Central memory CD8-positive, alpha-beta T cell (primary cell): ENCODE data around the gene REEP6.
"Not testable (repeated sequence)": the region's sequence is repeated elsewhere in the genome, so short reads cannot be mapped to it uniquely, and the experiment has no call there.

Experiments
- ATAC-seq: fragments of 150-1000 bp; cut with Tn5 transposase; replicated peaks from 2 replicates; pipeline ENCODE4 v1.10.0; 2022; ENCODE audit warnings: mild to moderate bottlenecking, moderate FRiP score, moderate number of reproducible peaks; ENCODE audit not compliant: poor library complexity, severe bottlenecking; ENCODE audit errors: extremely low read depth
- DNase-seq, 2 donors: peaks; one replicate each; pipeline ENCODE4 v3.0.0; 2021; ENCODE audit warnings: low spot score in 2 of 2
- H3K27ac Mint-ChIP-seq: one replicate; pipeline ENCODE4 v1.8.0; 2022; ENCODE audit warnings: low read depth, mild to moderate bottlenecking, moderate library complexity, mixed read lengths
- H3K27me3 Mint-ChIP-seq: one replicate; pipeline ENCODE4 v1.8.0; 2022; ENCODE audit warnings: mixed read lengths
- H3K36me3 Mint-ChIP-seq: one replicate; pipeline ENCODE4 v1.8.0; 2022; ENCODE audit warnings: mild to moderate bottlenecking, moderate library complexity, mixed read lengths; ENCODE audit not compliant: insufficient read depth
- H3K4me1 Mint-ChIP-seq: one replicate; pipeline ENCODE4 v1.8.0; 2022; ENCODE audit warnings: mixed read lengths
- H3K4me3 Mint-ChIP-seq: one replicate; pipeline ENCODE4 v1.8.0; 2022; ENCODE audit warnings: mild to moderate bottlenecking, moderate library complexity, mixed read lengths
- H3K9me3 Mint-ChIP-seq: one replicate; pipeline ENCODE4 v1.8.0; 2022; ENCODE audit warnings: mixed read lengths

Gene REEP6

GRCh38 chr19:1512671-1513498 lies 21.9 kb downstream of the REEP6 start, which contains the start of gene ADAMTSL5:
TSS of gene ADAMTSL5 (minus strand) at chr19:1513019. CDS start at chr19:1510943, 2,076 bp downstream.
- Mint-ChIP-seq H3K27ac (no peak within 1 kb of the TSS), H3K4me1 (peaks cover 7% of the 10 kb centered on the region), H3K9me3 (no peaks in the 10 kb centered on the region), H3K4me3 (peak within 1 kb of the TSS; percentile 60), H3K36me3 (peaks cover 1% of the 10 kb centered on the region), H3K27me3 (peaks cover 10% of the 10 kb centered on the region)
- ATAC-seq (peak; percentile 73), DNase-seq (no peak)

- no peak overlapping the region for H3K27ac Mint-ChIP-seq
- peak; percentile 40 to 45 for DNase-seq
- ATAC-seq: peak; percentile 54
- peaks cover 10% of the 10 kb centered on the region for H3K27me3 Mint-ChIP-seq
- peak overlapping the region; percentile 55 for H3K4me3 Mint-ChIP-seq
- peaks cover 1% of the 10 kb centered on the region for H3K36me3 Mint-ChIP-seq
- peaks cover 5% of the 10 kb centered on the region for H3K4me1 Mint-ChIP-seq
- no peaks in the 10 kb centered on the region for H3K9me3 Mint-ChIP-seq
Observed at GRCh38 chr19:1513499-1514294, 22.7 kb downstream of the REEP6 start.

DNA sequence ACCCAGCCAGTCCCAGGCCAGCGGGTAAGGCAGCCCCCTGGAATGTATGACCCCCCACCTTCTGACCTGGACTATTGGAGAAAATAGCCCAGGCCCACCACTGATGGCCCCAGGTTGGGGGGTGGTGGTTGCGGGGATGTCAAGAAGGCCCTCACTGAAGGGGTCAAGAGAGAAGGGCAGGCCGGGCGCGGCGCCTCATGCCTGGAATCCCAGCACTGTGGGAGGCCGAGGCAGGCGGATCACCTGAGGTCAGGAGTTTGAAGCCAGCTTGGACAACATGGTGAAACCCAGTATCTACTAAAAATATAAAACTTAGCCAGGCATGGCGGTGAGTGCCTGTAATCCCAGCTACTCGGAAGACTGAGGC lies 23.3 kb downstream of the REEP6 start:
- Mint-ChIP-seq H3K27ac (no peak overlapping the region), H3K9me3 (no peaks in the 10 kb centered on the region), H3K27me3 (peaks cover 10% of the 10 kb centered on the region), H3K4me1 (peaks cover 5% of the 10 kb centered on the region), H3K4me3 (peak overlapping the region; percentile 55), H3K36me3 (peaks cover 1% of the 10 kb centered on the region)
- ATAC-seq: no peak
- no peak for DNase-seq

DNA sequence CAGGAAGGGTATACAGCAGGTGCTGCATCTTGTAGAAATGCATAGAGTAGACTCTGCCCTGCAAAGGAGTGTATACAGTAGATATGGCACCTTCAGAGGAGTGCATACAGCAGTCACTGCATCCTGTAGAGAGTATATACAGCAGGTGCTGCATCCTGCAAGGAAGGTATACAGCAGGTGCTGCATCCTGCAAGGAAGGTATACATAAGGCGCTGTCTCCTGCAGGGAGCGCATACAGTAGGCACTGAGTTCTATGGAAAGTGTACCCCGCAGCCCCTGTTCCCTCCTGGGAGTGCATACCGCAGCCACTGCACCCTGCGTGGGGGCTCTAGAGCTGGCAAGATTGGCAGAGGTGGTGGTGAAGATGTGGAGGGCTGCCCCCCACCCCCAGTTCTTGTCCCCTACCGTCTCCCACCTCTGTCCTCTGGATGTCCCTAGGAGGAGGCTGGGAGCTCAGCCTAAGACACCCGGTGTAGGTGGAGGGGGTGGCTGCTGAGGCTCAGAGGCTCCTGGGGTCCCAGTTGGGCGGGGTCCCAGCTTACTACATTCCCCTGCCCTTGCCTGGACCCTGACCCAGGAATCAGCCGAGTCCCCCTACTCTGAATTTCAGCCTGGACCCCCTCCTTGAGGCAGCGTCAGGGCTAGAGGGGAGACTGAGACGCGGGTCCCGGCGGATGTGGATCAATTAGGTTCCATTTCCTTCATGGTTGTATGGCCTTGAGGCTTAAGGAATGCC lies 24.2 kb downstream of the REEP6 start:
- H3K36me3 Mint-ChIP-seq: peaks cover 1% of the 10 kb centered on the region
- ATAC-seq: no peak

DNA sequence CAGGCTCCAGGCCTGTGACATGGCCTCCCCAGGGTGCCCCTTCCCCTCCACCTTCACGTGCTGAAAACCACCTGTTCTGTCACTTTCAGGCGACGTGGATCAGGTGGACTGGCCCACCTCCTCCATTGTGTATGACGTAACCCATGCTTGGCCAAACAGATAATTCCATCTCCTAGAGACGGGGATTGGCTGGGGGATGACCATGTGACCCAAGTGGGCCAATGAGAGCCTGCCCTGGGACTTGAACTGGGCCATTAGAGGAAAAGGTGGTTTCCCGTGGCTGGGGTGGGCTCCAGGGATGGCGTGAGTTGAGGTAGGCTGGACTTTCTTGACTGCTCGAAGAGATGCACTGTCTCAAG lies 25.4 kb downstream of the REEP6 start:
- Mint-ChIP-seq H3K27ac (no peak overlapping the region), H3K9me3 (no peaks in the 10 kb centered on the region), H3K27me3 (peaks cover 10% of the 10 kb centered on the region), H3K36me3 (peaks cover 1% of the 10 kb centered on the region), H3K4me3 (no peak overlapping the region), H3K4me1 (no peaks in the 10 kb centered on the region)
- no peak for ATAC-seq
- no peak for DNase-seq

More for the DNA sequence above, 24.2 kb downstream of the REEP6 start:
- no peaks in the 10 kb centered on the region for H3K9me3 Mint-ChIP-seq
- no peak overlapping the region for H3K27ac Mint-ChIP-seq
- peaks cover under 1% of the 10 kb centered on the region for H3K4me1 Mint-ChIP-seq
- DNase-seq: no peak
- H3K4me3 Mint-ChIP-seq: no peak overlapping the region
- H3K27me3 Mint-ChIP-seq: peaks cover 10% of the 10 kb centered on the region

DNA sequence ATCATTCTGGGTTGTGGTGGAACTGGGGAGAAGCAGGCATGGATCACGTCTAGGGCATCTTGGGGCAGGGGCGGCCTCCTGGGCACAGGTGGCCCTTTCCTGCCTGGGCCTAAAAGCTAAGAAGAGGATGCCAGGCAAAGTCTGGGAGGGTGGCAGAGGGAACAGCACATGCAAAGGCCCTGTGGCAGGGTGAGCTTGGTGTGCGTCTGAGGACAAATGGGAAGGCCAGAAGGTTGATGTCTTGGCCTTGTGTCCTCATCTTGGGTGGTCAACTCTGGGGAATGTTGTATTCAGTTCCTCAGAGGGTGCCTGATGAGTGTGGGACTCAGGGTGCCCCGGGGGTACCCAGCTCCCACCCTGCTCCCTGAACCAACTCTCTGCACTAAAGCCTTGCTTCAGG lies 27.5 kb downstream of the REEP6 start:
- H3K4me1 Mint-ChIP-seq: no peaks in the 10 kb centered on the region

GRCh38 chr19:1519802-1520201 lies 28.8 kb downstream of the REEP6 start:
- not testable (repeated sequence) for ATAC-seq, H3K4me3 Mint-ChIP-seq, H3K27ac Mint-ChIP-seq, H3K36me3 Mint-ChIP-seq, H3K4me1 Mint-ChIP-seq, DNase-seq, H3K9me3 Mint-ChIP-seq
- H3K27me3 Mint-ChIP-seq: peaks cover 36% of the 10 kb centered on the region

More for the DNA sequence above, 27.5 kb downstream of the REEP6 start:
- Mint-ChIP-seq H3K27ac (no peak overlapping the region), H3K9me3 (no peaks in the 10 kb centered on the region), H3K36me3 (peaks cover 1% of the 10 kb centered on the region), H3K27me3 (peaks cover 25% of the 10 kb centered on the region), H3K4me3 (no peak overlapping the region)
- no peak for ATAC-seq
- no peak for DNase-seq

DNA sequence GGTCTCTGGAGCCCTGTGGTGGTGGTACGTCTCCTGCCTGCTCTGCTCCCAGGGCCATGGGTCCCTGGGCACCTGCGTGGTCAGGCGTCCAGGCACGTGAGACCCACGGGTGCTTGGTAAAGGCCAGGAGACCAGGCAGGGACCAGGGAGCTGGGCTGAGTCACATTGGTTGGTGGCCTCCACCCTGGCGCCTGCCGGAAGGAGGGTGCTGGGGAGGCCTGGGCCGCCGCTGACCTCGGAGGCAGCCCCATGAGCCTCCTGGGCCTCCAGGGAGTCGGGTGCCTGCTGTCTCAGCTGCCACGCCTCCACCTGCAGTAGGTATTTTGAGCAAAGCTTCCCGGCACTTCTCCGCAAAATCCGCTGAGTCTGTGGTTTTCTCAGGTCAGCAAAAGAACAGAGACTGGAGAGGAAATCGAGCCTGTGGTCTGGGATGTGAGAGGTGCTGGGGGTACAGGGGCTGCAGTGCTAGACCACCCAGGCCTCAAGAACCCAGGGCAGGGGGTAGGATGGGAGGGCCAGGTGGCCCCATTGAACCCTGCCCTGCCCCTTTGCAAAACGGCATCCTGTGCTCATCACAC lies 29.3 kb downstream of the REEP6 start:
- Mint-ChIP-seq H3K27ac (no peak overlapping the region), H3K4me3 (no peak overlapping the region), H3K27me3 (peaks cover 41% of the 10 kb centered on the region), H3K9me3 (no peaks in the 10 kb centered on the region), H3K36me3 (peaks cover 2% of the 10 kb centered on the region), H3K4me1 (peaks cover 7% of the 10 kb centered on the region)
- ATAC-seq (no peak), DNase-seq (no peak)

DNA sequence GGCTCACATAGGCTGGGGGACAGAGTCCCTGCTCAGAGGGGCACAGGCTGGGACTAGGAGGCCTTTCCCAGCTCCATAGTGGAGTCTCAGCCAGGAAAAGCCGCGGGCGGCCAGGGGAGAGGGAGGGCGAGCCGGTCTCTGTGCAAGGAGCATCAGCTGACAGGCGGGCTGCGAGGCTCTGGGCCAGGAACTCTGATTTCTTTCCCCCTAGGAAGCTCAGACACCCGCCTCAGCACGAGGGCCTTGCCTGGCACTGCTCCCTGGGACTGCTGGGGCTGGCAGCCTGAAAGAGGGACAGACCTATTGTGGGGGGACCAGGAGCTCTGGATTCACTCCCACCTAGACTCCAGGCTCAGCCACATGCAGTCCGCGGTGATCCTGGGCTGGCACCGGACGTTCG lies 30.7 kb downstream of the REEP6 start:
- H3K36me3 Mint-ChIP-seq: peaks cover 2% of the 10 kb centered on the region
- DNase-seq (no peak), ATAC-seq (no peak)
- peaks cover 45% of the 10 kb centered on the region for H3K27me3 Mint-ChIP-seq
- no peak overlapping the region for H3K27ac Mint-ChIP-seq
- H3K4me3 Mint-ChIP-seq: no peak overlapping the region
- peaks cover 7% of the 10 kb centered on the region for H3K4me1 Mint-ChIP-seq
- H3K9me3 Mint-ChIP-seq: no peaks in the 10 kb centered on the region

- no peaks in the 10 kb centered on the region for H3K9me3 Mint-ChIP-seq
- H3K27me3 Mint-ChIP-seq: peaks cover 49% of the 10 kb centered on the region
- H3K4me1 Mint-ChIP-seq: peaks cover 7% of the 10 kb centered on the region
- H3K36me3 Mint-ChIP-seq: peaks cover 2% of the 10 kb centered on the region
- H3K27ac Mint-ChIP-seq: no peak overlapping the region
- H3K4me3 Mint-ChIP-seq: no peak overlapping the region
- ATAC-seq (no peak), DNase-seq (no peak)
Observed at GRCh38 chr19:1522061-1522460, 31.1 kb downstream of the REEP6 start.

DNA sequence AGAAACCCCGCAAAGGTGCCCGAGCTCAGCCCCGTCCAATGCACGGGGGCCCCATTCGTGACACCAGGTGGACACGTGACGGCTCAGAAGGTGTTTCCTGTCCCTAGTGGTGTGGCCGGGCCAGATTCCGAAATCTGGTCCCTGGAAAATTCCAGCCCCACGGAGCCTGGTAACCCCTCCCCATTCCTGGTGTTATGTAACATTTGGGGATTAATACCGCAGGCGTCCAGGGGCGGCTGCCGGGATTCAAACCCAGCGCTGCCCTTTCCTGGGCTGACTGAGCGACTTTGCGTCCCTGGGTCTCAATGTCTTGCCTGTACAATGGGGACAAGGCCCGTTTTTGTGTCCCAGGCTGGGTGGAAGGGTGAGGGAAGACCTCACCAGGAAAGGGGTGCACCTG lies 31.9 kb downstream of the REEP6 start:
- Mint-ChIP-seq H3K36me3 (peaks cover 2% of the 10 kb centered on the region), H3K9me3 (no peaks in the 10 kb centered on the region), H3K27ac (no peak overlapping the region), H3K27me3 (peaks cover 56% of the 10 kb centered on the region), H3K4me3 (no peak overlapping the region), H3K4me1 (peaks cover 7% of the 10 kb centered on the region)
- ATAC-seq: no peak
- DNase-seq: no peak
